KMS-11 (cell line): Measurements from ENCODE around the gene SPTBN5.

ENCODE experiments used
- H2AFZ ChIP-seq: fragments of 200-600 bp; sonication (generic); 2 replicates; pipeline ENCODE4 v1.6.1; 2016; ENCODE audit warnings: antibody characterized with exemption, mixed run types, low read depth
- H3K27ac ChIP-seq: fragments of 200-600 bp; sonication (generic); 2 replicates; pipeline ENCODE4 v1.6.1; 2016; ENCODE audit warnings: mild to moderate bottlenecking, mixed run types
- H3K27me3 ChIP-seq: fragments of 200-600 bp; sonication (generic); 2 replicates; pipeline ENCODE4 v1.6.1; 2017; ENCODE audit warnings: mild to moderate bottlenecking, low read depth, mixed run types, moderate library complexity; ENCODE audit not compliant: insufficient read depth
- H3K36me3 ChIP-seq: fragments of 200-600 bp; sonication (generic); 2 replicates; pipeline ENCODE4 v1.6.1; 2017; ENCODE audit warnings: mild to moderate bottlenecking, mixed run types; ENCODE audit not compliant: insufficient read depth
- H3K4me1 ChIP-seq: fragments of 200-600 bp; sonication (generic); 2 replicates; pipeline ENCODE4 v1.6.1; 2016; ENCODE audit warnings: mild to moderate bottlenecking, low read depth, mixed run types; ENCODE audit not compliant: poor library complexity, severe bottlenecking
- H3K4me2 ChIP-seq: fragments of 200-600 bp; sonication (generic); 2 replicates; pipeline ENCODE4 v1.7.0; 2016; ENCODE audit warnings: mild to moderate bottlenecking, mixed run types
- H3K4me3 ChIP-seq: fragments of 200-600 bp; sonication (generic); IDR thresholded peaks from 2 replicates; pipeline ENCODE4 v1.6.1; 2017; ENCODE audit warnings: low read depth, low read length, mixed read lengths; ENCODE audit not compliant: insufficient read depth
- H3K79me2 ChIP-seq: fragments of 200-600 bp; sonication (generic); 2 replicates; pipeline ENCODE4 v1.6.1; 2016; ENCODE audit warnings: low read depth, mixed run types; ENCODE audit not compliant: insufficient read depth
- H3K9ac ChIP-seq: fragments of 200-600 bp; sonication (generic); 2 replicates; pipeline ENCODE4 v1.6.1; 2016; ENCODE audit warnings: mild to moderate bottlenecking, mixed run types
- H4K20me1 ChIP-seq: fragments of 200-600 bp; sonication (generic); 2 replicates; pipeline ENCODE4 v1.6.1; 2016; ENCODE audit warnings: mild to moderate bottlenecking, mixed run types; ENCODE audit not compliant: insufficient read depth
- CTCF ChIP-seq: fragments of 200-600 bp; sonication (generic); conservative IDR thresholded peaks from 2 replicates; pipeline ENCODE4 v1.6.1; 2017; ENCODE audit warnings: low read depth, mild to moderate bottlenecking, antibody characterized with exemption, low read length, moderate library complexity, mixed read lengths

The SPTBN5 gene

GRCh38 chr15:41911691-41912345, 18.0 kb upstream of the SPTBN5 start:
- H2AFZ ChIP-seq = no peak overlapping the region
- H3K9ac ChIP-seq = no peak overlapping the region
- no peak overlapping the region for H3K27ac ChIP-seq
- H3K36me3 ChIP-seq = no peaks in the 10 kb centered on the region
- no peak for TF ChIP-seq CTCF
- no peaks in the 10 kb centered on the region for H3K4me1 ChIP-seq
- H3K79me2 ChIP-seq = no peaks in the 10 kb centered on the region
- no peak overlapping the region for H3K4me2 ChIP-seq
- H4K20me1 ChIP-seq = no peaks in the 10 kb centered on the region
- no peak overlapping the region for H3K4me3 ChIP-seq
- no peaks in the 10 kb centered on the region for H3K27me3 ChIP-seq

GRCh38 chr15:41908736-41909461, 15.0 kb upstream of the SPTBN5 start:
- no peak overlapping the region for H3K27ac ChIP-seq
- H3K4me2 ChIP-seq = no peak overlapping the region
- no peak overlapping the region for H2AFZ ChIP-seq
- TF ChIP-seq CTCF = no peak
- no peaks in the 10 kb centered on the region for H3K27me3 ChIP-seq
- peaks cover 7% of the 10 kb centered on the region for H3K4me1 ChIP-seq
- no peak overlapping the region for H3K4me3 ChIP-seq
- H4K20me1 ChIP-seq = no peaks in the 10 kb centered on the region
- no peaks in the 10 kb centered on the region for H3K79me2 ChIP-seq
- H3K9ac ChIP-seq = no peak overlapping the region
- H3K36me3 ChIP-seq = no peaks in the 10 kb centered on the region

DNA sequence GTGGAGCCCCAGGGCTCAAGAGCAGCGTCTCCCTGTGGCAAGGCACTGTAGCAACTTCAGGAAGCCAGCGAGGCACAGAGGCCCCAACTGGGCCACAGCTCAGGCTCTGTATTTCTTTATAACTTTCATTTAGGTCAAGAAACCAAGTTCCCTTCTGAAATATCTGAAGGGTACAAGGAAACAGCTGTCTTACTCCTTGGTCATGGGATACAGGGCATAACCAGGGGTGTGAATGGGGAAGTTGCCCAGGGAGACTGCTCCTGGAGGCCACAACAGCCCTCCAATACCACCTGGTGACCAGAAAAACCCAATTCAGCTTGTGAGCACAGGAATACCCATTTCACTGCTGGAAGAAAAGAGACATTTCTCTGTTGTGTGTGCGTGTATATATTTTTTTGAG, 13.3 kb upstream of the SPTBN5 start:
- Histone ChIP-seq H3K27ac (no peak overlapping the region), H3K27me3 (no peaks in the 10 kb centered on the region), H3K9ac (no peak overlapping the region), H4K20me1 (no peaks in the 10 kb centered on the region), H2AFZ (no peak overlapping the region), H3K4me2 (no peak overlapping the region), H3K36me3 (no peaks in the 10 kb centered on the region), H3K4me1 (peaks cover 7% of the 10 kb centered on the region), H3K79me2 (no peaks in the 10 kb centered on the region), H3K4me3 (no peak overlapping the region)
- no peak for TF ChIP-seq CTCF

- Histone ChIP-seq H3K4me3 (no peak overlapping the region), H3K79me2 (no peaks in the 10 kb centered on the region), H3K27me3 (no peaks in the 10 kb centered on the region), H2AFZ (no peak overlapping the region), H3K36me3 (no peaks in the 10 kb centered on the region), H3K9ac (no peak overlapping the region), H3K4me1 (peaks cover 7% of the 10 kb centered on the region), H3K27ac (no peak overlapping the region), H3K4me2 (no peak overlapping the region), H4K20me1 (no peaks in the 10 kb centered on the region)
- no peak for TF ChIP-seq CTCF
These were observed 12.8 kb upstream of the SPTBN5 start for GRCh38 chr15:41906608-41907007.
